Transverse colon (tissue), 3 donors: Measurements from ENCODE around the gene PTX4.

Source experiments
- EP300 ChIP-seq: sonication (generic); formaldehyde crosslinking; IDR thresholded peaks from one replicate; pipeline ENCODE4 v1.6.1; 2017; ENCODE audit warnings: antibody characterized with exemption, low read depth
- POLR2AphosphoS5 ChIP-seq, 3 donors: sonication (generic); formaldehyde crosslinking; IDR thresholded peaks; one replicate each; pipeline ENCODE4 v1.6.1; 2016; ENCODE audit warnings: antibody characterized with exemption in 3 of 3

GRCh38 chr16:1447965-1448364, 40.8 kb downstream of the PTX4 start:
- TF ChIP-seq EP300 = no peak
- TF ChIP-seq POLR2AphosphoS5 (IDR thresholded peaks at IDR 0.05) = no peak
